Activated effector memory CD4-positive, alpha-beta T cell treated with anti-CD3 and anti-CD28 coated beads, Interleukin-2, amount 50 U/mL, for 16 hours (primary cell): ENCODE data around the gene OR56B1.

Experiments
- DNase-seq: peaks from one replicate; pipeline ENCODE4 v3.0.0-alpha.2; 2020

OR56B1 gene

GRCh38 chr11:5737091-5737490 is 843 bp downstream of the OR56B1 start:
- no peak for DNase-seq

- no peak for DNase-seq
Measured at GRCh38 chr11:5737670-5738392, 1.6 kb downstream of the OR56B1 start.

GRCh38 chr11:5738431-5738830 is 2.2 kb downstream of the OR56B1 start:
- no peak for DNase-seq

- DNase-seq: no peak
Measured at GRCh38 chr11:5746614-5747013, 10.4 kb downstream of the OR56B1 start.

- no peak for DNase-seq
Measured at GRCh38 chr11:5749836-5750235, 13.6 kb downstream of the OR56B1 start.

GRCh38 chr11:5753943-5754342 is 17.7 kb downstream of the OR56B1 start, which contains the start of gene OR52N4:
OR52N4 (plus strand) TSS chr11:5754243; CDS start chr11:5754741, 498 bp downstream.
- no peak for DNase-seq

- no peak for DNase-seq
Measured at GRCh38 chr11:5767056-5767455, 30.8 kb downstream of the OR56B1 start.

- DNase-seq: no peak
Measured at GRCh38 chr11:5783255-5783654, 47.0 kb downstream of the OR56B1 start, which contains the start of gene OR52N5. OR52N5 (minus strand) TSS chr11:5783355; CDS start chr11:5778634, 4,721 bp downstream.
